ENCODE results near the gene SLC12A5. TPM values are rescaled to one million over a fixed set of nuclear protein-coding genes. Genes with fewer than 3 reads are reported as not detected.

The SLC12A5 gene
- total RNA-seq, 6 donors from 2014 or later: 0.69 to 1.3 TPM; not detected in 4

DNA sequence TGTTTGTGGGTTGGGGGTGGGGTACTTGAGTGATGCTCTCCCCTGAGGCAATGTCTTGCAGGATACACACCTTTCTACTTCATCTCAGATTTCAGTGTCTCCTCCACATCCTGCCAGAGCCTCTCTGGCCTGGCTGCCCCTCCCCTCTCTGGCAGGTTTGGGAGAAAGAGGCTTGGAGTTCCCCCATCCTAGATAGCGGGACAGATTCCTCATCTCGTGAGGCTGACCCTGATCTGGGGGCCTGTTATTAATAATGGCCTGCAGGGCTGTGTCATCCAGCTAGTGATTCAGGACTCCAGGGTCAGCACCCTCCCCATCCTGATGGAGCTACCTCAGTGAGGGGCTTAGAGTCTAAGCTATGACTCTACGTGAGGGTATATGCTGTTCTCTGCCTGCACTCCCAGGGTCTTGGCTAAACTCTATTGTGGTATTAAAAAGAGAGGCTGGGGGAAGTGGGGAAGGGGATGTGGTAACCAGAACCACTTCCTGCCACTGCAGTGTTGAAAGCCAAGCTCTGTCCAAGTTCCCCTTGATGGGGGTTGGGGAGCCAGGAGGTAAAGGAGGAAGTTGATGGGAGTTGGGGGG, 24.0 kb upstream of the SLC12A5 start:
- TF ChIP-seq POLR2A (IDR thresholded peaks at IDR 0.05) (peak in 1 of 4 donors; percentile 8), POLR2AphosphoS5 (IDR thresholded peaks at IDR 0.05) (peak; percentile 41 to 75), CTCF (IDR thresholded peaks at IDR 0.05) (no peak)
- Histone ChIP-seq H3K9me3 (no peaks in the 10 kb centered on the region), H3K4me1 (peaks cover 19 to 38% (median 22%) of the 10 kb centered on the region in 4 donors), H3K27me3 (peaks cover 0 to 4% (median 0%) of the 10 kb centered on the region in 4 donors), H3K4me3 (no peak overlapping the region), H3K27ac (peak overlapping the region; percentile 24 to 74 (median 64)), H3K36me3 (no peaks in the 10 kb centered on the region)
- DNase-seq (peak in 1 of 2 donors; percentile 77), ATAC-seq (ENCODE audit: low FRiP score in 2 of 2) (peak; percentile 35 to 84)
- WGBS, 2 donors: 18 to 26% methylated on average over 3 of the region's 3 CpGs

- Histone ChIP-seq H3K4me1 (peaks cover 18 to 46% (median 23%) of the 10 kb centered on the region in 4 donors), H3K27me3 (peaks cover 0 to 11% (median 4%) of the 10 kb centered on the region in 4 donors), H3K4me3 (no peak overlapping the region), H3K27ac (peak overlapping the region in 1 of 4 donors; percentile 72), H3K36me3 (no peaks in the 10 kb centered on the region), H3K9me3 (no peaks in the 10 kb centered on the region)
- DNase-seq (no peak), ATAC-seq (ENCODE audit: low FRiP score in 2 of 2) (no peak)
- no peak for TF ChIP-seq CTCF (IDR thresholded peaks at IDR 0.05)
- no peak for TF ChIP-seq POLR2AphosphoS5 (IDR thresholded peaks at IDR 0.05)
- no peak for TF ChIP-seq POLR2A (IDR thresholded peaks at IDR 0.05)
- TF ChIP-seq EP300 (IDR thresholded peaks at IDR 0.05): no peak
- 72 to 76% methylated on average over 5 to 6 of the region's 6 CpGs for WGBS, 2 donors
Measured at GRCh38 chr20:46006022-46006705, 22.9 kb upstream of the SLC12A5 start.

- no peaks in the 10 kb centered on the region for H3K36me3 ChIP-seq
- peaks cover 18 to 46% (median 26%) of the 10 kb centered on the region in 4 donors for H3K4me1 ChIP-seq
Measured at GRCh38 chr20:46006964-46007363, 22.1 kb upstream of the SLC12A5 start.

DNA sequence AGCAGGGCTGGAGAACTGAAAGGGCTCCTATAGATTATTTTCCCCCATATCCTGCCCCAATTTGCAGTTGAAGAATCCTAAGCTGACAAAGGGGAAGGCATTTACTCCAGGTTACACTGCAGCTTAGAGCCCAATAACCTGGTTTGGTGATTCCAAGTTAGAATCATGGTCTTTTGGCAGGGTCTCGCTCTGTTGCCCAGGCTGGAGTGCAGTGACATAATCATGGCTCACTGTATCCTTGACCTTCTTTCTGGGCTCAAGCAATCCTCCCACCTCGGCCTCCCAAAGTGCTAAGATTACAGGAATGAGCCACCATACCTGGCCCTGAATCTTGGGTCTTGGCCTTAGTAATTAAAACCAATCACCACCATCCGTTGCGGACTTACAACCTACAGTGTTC, 21.3 kb upstream of the SLC12A5 start:
- peaks cover 18 to 46% (median 26%) of the 10 kb centered on the region in 4 donors for H3K4me1 ChIP-seq
- no peak for ATAC-seq (ENCODE audit: low FRiP score in 2 of 2)
- no peaks in the 10 kb centered on the region for H3K36me3 ChIP-seq
- TF ChIP-seq CTCF (IDR thresholded peaks at IDR 0.05) (no peak), POLR2AphosphoS5 (IDR thresholded peaks at IDR 0.05) (no peak), POLR2A (IDR thresholded peaks at IDR 0.05) (no peak), EP300 (IDR thresholded peaks at IDR 0.05) (no peak)
- H3K27me3 ChIP-seq: peaks cover 0 to 23% (median 12%) of the 10 kb centered on the region in 4 donors
- peak overlapping the region in 1 of 4 donors; percentile 68 for H3K27ac ChIP-seq
- DNase-seq: no peak
- 77 to 92% methylated on average over 3 to 4 of the region's 4 CpGs for WGBS, 2 donors
- H3K4me3 ChIP-seq: no peak overlapping the region
- no peaks in the 10 kb centered on the region for H3K9me3 ChIP-seq

More at GRCh38 chr20:46006964-46007363, 22.1 kb upstream of the SLC12A5 start:
- Histone ChIP-seq H3K27ac (peak overlapping the region in 1 of 4 donors; percentile 72), H3K9me3 (no peaks in the 10 kb centered on the region), H3K4me3 (no peak overlapping the region), H3K27me3 (peaks cover 0 to 19% (median 10%) of the 10 kb centered on the region in 4 donors)
- TF ChIP-seq POLR2A (IDR thresholded peaks at IDR 0.05) (no peak), CTCF (IDR thresholded peaks at IDR 0.05) (no peak), POLR2AphosphoS5 (IDR thresholded peaks at IDR 0.05) (no peak), EP300 (IDR thresholded peaks at IDR 0.05) (no peak)
- ATAC-seq (ENCODE audit: low FRiP score in 2 of 2): no peak
- DNase-seq: no peak
- WGBS, 2 donors: 86 to 91% methylated on average over 11 of the region's 11 CpGs
